GM21825 (cell line): Measurements from ENCODE around the gene SND1.

ENCODE experiments used
- ATAC-seq: cut with Tn5 transposase; IDR thresholded peaks from one replicate; pipeline ENCODE4 v1.9.1; 2021; ENCODE audit warnings: mild to moderate bottlenecking, moderate library complexity; ENCODE audit not compliant: unreplicated experiment

The SND1 gene

DNA sequence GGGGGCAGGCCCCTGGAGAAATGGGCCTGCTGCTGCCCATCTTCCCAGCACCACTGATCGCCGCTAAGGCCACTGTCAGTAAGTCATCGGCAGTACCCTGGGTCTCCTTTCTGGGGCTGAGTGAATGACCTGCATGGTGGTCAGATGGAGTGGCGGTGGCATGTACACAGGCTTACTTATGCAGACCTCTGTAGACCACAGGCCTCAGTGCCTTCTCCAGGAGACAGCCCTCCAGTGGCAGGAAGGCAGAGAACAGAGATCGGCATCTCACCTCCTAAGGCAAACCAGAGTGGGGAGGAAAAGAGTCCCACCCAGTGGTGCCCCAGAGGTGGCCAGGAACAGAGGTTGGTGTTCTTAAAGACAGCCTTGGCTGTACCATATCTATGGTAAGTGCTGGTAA lies 402.0 kb downstream of the SND1 start:
- ATAC-seq, result no peak

DNA sequence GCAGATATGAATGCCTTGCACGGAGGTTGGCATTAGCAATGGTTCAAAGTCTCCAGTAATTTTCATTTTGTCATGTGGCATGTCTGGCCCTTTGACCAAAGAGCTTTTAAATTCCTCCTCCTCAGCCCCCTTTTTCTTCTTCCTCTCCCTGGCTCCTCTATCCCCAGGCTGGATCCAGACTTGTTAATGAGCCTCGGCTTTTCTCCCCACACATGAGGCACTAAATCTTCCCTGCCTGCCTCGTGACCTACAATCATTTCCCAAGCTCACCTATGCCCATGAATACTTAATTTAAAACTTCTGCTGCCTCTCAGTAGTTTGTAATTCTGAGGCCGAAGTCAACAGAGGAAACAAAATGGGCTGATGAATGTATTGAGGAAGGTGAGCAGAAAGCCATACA lies 402.5 kb downstream of the SND1 start:
- no peak for ATAC-seq

DNA sequence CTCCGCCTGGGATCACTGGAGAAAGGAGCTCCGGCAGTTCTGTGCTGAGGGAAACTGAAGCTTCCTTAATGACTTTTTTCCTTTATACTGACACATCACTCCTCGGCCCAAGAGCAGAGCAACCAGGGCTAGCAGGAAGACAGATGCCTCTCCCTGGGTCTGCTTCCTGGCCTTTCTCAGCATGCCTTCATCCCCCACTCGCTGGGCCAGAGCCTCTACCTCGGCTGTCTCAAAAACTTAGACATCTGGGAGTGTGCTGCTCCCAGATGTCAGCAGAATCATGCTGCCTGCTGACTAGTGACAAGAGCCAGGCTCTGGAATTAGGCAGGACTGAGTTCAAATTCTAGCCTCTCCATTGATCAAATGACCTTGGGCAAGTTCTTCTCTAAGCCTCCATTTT lies 403.6 kb downstream of the SND1 start:
- ATAC-seq, result no peak

DNA sequence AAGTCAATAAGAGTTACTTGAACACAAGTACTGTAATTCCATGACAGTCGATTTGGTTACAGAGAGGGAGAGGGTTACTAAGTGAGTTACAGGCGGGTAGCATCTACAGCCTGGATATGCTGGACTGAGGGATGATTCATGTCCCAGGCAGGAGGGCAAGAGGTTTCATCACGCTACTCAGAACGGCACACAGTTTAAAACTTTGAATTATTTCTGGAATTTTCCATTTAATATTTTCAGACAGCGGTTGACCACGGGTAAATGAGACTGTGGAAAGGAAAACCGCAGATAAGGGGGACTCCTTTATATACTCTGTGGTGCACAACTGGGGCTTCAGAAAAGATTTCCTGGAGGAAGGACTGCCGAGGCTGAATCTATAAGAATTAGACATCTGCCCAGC lies 404.9 kb downstream of the SND1 start:
- ATAC-seq, result no peak

DNA sequence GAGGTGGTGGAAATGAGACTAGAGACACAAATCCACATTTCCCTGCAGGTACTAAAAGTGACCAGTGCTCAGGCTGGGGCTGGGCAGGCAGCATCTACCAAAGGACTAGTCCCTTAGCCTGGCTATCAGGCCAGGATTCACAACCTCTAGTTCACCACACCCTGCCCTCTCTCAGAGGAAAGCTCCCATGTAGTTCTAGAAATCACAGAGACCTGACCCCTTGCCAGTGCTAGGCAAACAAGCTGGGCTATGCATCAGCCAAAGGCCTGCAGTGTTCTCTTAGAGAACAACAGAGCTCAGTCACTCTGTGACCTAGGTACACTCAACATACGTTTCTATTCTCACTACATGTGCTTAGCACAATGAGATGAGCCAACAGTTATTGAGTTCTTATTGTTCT lies 405.9 kb downstream of the SND1 start:
- ATAC-seq, result no peak

DNA sequence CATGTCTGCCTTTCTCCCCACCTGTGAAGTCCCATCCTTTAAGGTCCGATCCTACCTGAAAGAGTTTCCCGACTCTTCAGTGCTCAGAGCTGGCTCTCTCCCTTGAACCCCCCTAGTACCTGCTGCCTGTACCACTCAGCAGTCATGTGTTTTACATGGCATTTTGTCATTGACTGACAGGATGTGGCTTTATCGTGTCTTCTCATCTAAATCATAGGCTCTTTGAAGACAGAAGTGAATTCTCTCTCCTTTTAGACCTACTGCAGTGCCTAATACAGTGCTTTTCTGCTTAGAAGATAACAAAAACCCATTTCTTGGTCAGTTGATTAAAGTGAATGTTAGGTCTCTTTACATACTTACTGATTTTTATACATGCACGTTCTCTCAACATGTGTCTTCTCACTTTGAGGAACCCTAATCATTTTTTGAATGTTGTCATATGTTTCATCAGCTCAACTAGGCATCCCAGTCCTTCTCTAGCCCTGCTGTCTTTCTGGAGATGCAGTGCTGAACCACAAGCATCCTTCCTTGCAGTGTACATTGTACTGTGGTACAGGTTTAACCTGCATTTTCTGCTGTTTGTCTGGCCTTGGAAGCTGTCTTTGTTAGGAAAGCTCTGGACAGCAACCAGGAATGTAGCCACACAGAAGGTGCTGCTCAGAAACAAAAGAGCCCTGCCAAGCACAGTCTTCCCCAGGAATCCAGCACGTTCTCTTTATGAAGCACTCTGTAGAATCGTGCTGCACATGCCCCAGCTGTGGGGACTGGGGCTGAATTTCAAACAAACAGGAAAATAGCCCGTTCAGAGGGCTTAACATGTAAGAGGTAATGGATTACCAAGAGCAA lies 407.4 kb downstream of the SND1 start:
- no peak for ATAC-seq

DNA sequence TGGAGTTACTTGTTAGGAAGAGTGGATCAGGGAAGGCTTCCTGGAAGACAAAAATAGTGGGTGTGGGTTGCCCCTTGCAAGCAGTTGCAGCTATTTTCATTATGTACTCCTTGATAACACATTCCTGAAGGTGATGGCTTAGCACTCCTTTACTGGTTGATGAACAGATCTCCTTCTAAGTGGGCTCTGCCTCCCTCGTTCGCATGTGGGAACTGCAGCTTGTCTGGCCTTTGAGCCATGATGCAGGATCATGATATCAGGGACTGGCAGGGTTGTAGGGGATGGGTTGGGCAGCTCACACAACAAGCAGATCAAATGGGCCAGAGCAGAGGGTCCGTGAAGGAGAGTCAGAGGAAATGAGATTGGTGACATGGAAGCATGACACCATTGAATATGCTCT lies 408.0 kb downstream of the SND1 start:
- no peak for ATAC-seq

DNA sequence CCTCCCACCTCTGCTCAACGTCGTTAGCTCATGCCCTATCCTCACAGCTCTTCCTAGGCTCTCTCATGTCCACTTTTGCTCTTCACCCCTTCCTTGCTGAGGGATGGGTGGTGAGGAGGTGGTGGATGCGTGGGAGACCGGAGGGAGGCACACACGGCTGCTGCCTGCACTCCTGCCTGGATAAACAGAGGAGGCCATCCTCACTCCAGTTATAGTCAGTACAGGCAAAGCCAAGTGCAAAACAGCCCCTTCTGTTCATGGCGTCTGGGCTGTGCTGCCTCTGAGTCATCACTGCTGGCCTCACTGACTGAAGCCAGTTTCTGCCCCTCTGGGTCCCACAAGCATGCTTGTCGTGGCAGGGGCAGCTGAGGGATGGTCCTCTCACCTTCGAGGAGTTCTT lies 411.1 kb downstream of the SND1 start:
- ATAC-seq, result no peak

DNA sequence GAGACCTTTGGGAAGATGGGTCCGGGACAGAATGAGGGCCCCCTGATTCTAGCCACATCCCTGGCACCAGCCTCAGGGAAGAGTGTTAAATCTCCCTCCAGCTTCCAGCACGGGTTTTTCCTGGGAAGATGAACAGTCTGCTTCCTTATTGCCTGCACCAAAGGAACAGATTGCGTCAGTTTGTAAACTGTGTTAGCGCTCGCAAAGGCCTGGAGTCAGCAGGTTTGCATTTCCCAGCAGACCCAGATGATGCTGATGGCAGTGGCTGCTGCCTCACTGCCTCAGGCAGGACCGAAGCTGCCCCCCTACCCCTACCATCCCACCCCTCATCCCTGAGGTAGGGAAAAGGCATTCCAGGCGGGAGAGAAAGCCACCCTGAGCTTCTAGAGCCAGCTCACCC lies 413.9 kb downstream of the SND1 start:
- ATAC-seq, result no peak

DNA sequence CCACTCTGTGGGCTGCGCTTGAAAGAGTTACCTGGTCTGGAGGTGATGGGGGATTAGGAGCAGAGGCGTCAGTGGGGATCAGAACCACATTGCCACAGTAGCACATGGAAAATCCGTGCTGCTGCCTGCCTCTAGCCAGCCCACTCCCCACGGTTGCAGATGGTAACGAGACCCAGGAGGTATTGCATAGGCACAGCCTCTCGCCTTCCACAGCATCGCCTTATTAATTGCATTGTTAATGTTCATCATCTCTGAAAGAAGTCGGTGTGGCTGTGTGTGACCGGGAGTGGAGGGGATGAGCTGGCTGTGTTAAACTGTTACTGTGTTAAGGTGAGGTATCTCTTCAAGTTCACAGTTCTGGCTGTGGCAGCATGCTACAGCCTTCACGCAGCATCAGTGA lies 414.4 kb downstream of the SND1 start:
- ATAC-seq, result no peak

DNA sequence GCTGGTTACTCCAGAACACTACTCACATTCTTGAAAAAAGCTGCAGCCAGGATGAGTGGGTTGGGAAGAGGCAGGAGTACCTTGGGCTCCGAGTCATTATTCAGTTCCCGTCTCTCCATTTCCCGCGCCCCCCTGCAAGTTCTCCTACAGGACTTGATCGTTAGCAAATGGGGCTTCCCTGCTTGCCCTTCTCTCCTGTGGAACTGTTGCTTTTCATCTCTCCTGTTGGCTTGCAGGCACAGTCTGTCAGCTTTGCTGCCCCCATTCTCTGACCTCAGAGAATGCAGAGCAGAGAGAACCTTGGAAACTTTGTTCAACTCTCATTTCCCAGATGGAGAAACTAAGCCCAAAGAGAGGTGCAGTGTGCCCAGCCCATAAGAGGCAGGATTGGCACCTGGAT lies 414.9 kb downstream of the SND1 start:
- no peak for ATAC-seq

DNA sequence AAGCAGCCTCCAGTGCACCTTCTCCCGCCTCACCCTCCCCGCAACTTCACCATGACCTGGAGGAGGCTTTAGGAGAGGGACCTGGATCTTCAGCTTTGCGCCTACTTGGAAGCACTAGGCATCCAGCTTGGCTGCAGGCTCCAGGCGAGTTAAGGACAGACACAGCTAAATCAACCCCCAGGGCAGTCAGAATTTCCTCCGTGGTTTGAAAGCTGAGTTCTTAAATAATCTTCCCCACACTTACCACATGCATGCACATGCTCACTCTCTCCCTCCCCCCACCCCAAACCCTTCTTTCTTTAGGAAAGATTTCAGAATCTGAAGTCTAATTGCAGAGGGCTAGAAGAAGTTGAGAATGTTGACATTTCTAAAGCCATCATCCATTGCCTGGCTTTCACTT lies 416.0 kb downstream of the SND1 start:
- ATAC-seq, result no peak

DNA sequence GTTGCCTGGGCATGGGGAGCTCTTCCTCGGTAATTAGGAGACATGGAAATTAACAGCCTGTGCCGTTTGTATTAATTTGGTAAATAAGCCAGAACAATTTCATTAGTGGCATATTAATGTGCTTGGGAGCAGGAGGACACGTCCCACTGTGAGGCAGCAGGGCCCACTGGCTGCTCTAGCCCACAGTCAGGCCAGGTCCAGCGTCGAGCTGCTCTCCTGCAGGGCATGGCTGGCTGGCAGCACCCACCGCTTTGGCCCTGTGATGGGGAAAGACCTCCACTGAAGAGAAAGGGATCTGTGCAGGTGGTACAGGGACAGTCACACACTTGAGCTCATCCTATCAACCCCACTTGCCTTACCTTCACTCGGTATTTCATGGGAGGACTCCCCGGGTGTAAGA lies 416.8 kb downstream of the SND1 start:
- no peak for ATAC-seq

DNA sequence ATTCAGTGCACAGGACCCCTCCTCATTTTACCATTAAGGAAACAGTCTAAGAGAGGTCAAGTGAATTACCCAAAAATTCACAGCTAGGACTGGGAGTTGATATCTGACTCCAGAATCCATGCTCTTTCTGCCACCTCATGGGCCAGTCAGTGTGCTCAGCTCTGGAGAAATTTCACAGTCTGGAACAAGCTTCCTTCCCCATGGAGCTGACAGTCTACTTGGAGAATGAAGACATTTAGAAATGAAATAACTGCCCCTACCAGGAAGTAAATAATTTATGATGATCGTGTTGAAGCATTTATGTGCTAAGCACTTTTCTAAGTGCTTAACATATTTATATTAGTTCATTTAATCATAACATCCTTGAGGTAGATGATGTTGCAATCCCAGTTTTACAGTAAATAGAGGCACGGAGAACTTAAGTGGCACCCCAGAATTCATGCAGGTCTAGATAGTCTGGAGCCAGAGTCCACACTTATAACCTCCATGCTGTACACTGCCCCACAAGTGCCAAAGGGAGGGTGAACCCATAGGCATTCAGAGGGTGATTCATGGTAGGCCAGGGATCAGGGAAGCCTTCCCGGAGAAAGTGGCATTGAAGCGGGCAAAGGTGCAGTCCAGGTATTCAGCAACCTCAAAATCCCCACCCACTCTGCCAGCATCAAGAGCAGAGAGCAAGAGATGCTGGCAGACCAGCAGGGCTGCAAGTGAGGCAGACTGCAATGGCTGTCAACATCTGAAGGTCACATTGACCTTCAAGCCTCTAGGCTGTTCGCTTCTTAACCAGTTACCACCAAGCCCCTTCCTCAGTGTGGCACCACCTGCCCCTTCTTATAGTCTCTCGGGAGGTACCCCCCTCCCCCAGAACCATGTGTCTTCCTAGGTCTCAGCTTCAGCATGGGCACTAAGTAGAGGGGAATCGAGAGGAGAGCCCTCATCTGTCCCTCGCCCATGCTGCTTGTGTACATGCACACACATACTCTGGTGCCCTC lies 417.7 kb downstream of the SND1 start:
- ATAC-seq, result no peak

DNA sequence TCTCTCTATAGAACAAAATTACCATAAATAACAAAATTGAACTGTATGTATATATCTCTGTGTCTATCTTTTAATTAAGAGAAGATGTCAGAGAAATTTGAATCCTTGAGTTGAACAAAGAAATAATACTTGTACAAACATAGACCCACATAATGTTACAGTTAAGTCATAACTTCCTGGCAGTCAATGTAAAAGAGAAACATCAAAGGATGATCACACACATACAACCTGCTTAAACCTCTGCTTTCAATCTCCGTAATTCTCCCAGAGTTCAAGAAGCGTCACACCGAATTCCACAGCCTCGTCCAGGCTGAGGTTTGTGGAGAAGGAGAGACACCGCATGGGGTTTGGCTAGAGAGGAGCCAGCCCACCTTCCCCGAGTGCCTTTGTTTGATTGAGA lies 419.4 kb downstream of the SND1 start:
- ATAC-seq, result no peak

DNA sequence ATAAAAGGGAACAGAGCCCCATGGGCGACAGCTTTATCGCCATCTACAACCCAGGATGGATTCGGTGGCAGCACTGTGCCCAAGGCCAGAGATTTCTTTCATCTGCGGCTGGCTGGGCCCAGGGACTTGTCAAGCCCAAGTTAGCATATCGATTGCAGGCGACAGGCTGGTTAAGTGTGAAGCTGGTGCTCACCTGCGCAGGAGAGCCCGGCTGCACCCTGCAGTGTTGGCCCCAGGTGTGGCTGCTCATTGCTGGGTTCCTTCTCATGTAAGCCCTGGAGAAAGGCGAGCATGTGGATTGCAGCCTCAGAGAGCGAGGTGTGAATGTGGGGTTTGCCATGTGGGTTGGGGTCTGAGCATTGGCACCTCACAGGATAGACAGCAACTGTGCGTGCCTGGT lies 419.8 kb downstream of the SND1 start:
- ATAC-seq, result no peak

DNA sequence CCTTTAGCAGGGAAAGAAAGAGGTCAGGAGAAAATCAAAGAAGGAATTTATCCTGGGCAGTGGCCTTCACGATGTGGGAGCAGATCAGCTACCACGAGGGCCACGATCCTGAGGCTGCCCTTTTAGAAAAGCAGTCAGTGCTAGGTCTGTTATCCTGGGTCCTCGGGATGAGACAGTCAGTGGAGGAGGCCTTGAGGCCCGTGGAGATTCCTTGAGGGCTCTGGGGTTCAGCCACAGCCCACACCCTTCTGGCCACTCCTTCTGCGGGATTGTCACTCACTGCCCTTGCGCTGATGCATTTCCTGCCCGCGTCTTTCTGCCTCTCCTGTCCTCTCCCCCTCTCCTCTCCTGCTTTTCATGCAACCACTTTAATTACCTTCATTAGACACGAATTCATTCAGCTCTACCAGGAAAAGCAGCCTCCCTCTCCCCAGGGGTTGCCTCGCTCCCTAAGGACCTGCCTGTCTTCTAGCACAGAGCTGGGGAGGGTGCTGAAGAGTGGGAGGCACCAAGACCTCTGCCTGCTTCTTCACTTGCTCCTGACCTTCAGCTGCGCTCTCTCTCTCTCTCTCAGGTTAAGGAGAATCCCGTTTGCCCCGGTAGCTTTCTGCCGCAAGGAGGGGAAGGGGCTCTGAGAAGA lies 421.8 kb downstream of the SND1 start:
- ATAC-seq, result no peak

DNA sequence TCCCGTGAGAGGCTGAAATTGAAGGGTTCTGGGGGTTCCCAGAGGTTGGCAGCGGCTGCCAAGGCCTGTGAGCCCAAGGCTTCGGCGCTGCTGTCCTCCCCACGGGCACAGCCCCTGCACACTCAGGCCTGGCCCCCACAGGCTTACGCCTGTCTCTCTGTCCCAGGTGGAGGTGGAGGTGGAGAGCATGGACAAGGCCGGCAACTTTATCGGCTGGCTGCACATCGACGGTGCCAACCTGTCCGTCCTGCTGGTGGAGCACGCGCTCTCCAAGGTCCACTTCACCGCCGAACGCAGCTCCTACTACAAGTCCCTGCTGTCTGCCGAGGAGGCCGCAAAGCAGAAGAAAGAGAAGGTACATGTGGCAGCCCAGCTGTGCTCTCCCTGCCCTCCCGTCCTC lies 422.3 kb downstream of the SND1 start:
- no peak for ATAC-seq

DNA sequence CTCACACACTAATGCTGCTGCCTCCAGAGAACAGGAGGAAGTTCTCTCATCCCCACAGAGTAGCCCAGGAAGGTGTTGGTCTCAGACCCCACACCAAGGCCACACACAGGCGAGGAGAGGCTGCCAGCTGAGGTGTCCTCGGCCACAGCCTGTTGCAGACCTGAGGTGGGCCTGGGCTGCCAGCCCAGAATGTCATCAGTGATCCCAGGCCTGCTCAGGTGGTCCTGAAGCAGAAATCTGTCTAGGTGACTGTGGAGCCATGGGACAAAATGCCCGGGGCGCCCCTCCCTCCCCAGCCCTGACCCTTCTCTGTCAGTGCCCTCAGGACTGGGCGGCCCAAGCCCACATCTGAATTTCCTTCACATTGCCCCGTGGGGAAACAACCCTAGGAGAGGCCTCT lies 422.7 kb downstream of the SND1 start:
- no peak for ATAC-seq

DNA sequence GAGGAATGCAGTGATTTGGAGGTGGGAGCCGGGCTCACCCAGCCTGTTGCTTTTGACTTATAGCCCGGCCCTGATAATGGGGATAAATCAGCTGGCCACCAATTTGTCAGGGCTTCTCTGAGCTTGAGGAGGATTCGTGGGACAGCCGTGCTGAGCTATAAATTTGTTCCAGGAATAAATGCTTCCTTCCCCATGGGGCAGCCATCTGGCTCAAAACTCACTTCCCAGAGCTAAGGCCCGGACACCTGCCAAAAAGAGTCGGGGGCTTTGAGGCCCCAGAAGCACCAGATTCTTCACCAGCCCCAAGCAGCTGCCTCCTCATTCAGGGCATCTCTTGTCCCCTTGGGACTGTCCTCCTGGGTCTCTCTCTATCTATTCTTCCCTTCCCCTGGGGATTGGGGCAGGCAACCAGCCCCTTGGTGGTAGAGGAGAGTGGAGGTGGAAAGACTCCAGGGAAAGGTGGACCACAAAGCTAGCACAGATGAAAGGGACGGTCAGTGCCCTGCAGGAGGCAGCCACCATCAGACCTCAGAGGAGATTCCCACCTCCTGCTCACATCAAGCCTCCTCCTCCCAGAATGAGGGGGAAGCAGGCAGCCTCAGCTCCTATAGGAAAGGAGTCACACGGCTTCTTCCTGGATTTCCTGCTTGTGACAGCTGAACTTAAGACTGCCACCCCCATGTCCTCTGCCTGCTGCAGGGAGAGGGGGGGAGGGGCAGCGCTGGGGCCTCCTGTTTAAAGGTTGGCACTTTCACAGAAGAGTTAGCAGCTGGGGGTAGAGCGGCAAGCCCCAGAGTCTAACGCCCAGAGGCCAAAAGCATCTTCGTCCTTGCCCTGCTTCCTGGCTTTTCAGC lies 423.5 kb downstream of the SND1 start:
- no peak for ATAC-seq
